WI38 (cell line): ENCODE results near the gene GULP1.

Source experiments
- H3K4me3 ChIP-seq: 2 replicates; pipeline ENCODE4 v1.5.1; 2011; ENCODE audit warnings: low read depth, mild to moderate bottlenecking, control low read depth, low read length
- TF ChIP-seq, protein P1 (sequence below): IDR thresholded peaks from 2 replicates; pipeline ENCODE4 v1.5.1; 2012; ENCODE audit warnings: low read depth, mild to moderate bottlenecking, control low read depth, low read length

Gene GULP1

DNA sequence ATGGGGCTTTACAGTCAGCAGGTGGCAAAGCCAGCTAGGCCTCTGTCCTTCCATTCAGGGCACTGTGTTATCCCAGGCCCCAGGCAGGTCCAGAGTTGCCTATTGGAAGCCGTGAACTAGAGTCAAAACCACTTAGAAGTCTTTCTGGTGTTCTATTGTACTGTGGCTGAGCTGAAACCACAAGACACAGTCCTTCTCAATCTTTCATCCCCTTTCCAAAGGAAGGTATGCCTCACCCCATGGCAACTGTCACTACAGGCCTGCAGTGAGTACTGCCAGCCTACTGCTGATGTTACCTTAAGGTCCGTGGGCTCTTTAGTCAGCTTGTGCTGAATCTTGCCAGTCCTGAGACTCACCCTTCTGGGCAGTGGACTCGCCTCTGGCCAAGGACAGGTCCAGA, 181.6 kb downstream of the GULP1 start:
- TF ChIP-seq, protein P1, sequence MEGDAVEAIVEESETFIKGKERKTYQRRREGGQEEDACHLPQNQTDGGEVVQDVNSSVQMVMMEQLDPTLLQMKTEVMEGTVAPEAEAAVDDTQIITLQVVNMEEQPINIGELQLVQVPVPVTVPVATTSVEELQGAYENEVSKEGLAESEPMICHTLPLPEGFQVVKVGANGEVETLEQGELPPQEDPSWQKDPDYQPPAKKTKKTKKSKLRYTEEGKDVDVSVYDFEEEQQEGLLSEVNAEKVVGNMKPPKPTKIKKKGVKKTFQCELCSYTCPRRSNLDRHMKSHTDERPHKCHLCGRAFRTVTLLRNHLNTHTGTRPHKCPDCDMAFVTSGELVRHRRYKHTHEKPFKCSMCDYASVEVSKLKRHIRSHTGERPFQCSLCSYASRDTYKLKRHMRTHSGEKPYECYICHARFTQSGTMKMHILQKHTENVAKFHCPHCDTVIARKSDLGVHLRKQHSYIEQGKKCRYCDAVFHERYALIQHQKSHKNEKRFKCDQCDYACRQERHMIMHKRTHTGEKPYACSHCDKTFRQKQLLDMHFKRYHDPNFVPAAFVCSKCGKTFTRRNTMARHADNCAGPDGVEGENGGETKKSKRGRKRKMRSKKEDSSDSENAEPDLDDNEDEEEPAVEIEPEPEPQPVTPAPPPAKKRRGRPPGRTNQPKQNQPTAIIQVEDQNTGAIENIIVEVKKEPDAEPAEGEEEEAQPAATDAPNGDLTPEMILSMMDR: no peak
- H3K4me3 ChIP-seq: no peak overlapping the region

DNA sequence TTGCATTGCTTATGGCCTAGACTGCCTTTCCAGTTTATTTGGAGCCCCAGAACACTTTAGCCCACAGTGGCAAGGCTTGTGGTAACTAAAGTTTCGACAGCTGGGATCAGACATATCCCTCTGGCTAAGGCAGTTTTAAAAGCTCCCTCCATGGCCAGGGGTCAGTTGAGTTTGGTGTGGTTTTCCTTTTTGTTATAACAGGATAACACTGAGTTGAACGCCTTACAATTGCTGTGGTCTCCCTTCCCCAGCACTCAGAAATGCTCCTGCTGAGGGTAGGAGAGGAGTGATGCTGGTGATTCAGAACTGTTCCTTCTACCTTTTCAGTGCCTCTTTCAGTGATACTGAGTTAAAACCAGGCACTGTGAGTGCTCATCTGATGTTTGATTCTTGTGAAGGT, 182.6 kb downstream of the GULP1 start:
- H3K4me3 ChIP-seq: no peak overlapping the region
- TF ChIP-seq, protein P1: no peak

DNA sequence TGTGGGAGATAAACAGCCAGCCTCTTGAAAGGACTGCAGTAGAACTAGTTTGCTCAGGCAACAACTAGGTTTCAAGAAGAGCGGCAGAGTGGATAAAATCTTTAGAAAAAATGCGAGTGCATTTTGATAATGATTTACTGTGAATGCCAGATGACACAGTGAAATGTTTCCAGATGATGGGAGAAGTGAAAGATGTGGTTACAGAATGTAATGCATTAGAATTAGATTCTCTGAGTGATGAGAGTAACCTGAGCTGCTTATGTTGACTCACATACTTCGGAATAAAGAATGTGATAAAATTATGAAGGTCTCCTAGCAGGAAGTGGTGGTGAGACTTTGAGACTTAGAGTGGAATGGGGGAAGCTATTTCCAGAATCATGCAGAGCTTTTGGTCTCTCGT, 184.3 kb downstream of the GULP1 start:
- TF ChIP-seq, protein P1: no peak
- H3K4me3 ChIP-seq: no peak overlapping the region

DNA sequence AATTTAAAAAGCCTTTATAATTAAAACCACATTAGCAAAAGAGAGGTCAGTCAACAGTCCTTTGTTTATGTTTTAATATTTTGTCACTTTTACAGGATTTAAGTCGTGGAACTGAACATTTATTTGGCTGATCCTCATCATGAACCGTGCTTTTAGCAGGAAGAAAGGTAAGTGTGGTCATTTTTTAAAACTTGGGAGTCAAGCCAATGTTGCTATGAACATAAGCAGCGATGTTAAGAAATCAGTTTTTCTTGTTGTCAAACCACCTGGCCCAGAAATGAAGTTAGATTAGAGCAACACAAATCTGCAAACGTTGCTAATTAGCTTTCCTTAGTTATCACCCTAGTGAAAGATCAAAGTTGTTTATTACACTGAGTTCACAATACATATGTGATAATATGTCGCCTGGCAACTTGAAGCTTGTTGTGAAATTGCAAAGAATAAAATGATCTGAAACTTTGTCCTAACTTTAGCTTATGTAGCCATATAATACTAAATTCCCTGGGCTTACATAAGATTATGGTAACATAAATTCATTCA, 186.0 kb downstream of the GULP1 start:
- TF ChIP-seq, protein P1: no peak
- H3K4me3 ChIP-seq: no peak overlapping the region

DNA sequence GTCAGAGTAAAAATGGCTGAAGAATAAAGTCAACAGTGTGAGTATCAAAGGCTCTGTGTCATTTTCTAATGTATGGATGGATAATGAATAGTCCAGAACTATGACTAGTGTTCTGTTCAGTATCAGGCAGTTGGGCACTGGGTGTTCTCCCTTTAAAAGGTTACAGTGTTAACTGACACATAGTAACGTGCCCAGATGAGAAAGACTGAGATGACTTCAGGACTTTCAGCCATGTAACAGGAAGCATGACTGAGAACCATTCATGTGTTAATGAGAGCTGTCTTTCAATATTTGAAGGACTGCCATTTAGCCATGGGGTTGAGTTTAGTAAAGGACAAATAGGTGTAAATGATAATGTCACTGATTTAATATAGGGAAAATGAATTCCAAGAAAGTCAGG, 187.1 kb downstream of the GULP1 start:
- TF ChIP-seq, protein P1: no peak

DNA sequence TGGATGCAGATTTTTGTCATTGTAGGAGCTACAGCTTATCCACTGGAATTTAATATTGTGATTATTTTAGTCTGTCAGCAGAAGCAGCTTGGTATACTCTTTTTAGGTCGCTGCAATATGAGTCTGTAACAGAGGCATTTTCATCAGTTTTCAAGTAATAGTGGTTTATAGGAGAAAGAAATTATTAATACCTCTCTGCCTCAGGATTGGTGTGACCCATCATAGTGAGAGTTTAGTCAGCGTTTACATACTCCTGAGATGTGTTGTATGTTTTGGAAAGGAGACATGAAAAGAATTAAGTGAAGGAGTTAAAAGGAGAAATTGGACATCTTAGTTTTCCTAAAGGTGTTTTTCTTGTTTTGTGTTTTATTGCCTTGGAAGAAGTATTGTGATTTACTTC, 189.8 kb downstream of the GULP1 start:
- TF ChIP-seq, protein P1: no peak
- H3K4me3 ChIP-seq: no peak overlapping the region

More for the DNA sequence above, 187.1 kb downstream of the GULP1 start:
- no peak overlapping the region for H3K4me3 ChIP-seq

DNA sequence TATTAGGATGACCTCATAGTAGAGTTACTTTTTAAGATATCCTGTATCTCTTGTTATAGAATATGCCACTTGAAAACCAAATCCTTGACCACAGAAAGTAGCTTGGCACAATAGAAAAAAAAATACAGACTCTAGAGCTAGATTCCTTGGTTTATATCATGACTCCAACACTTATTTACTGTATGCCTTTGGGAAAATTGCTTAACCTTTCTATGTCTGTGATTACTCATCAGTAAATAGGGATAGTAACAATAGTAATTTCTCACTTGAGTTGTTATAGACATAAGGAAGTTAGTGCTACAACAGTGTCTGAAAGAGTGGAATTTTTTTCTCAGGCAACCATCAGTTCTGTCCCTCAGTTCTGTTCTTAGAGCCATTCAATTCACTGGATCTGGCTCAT, 193.8 kb downstream of the GULP1 start:
- TF ChIP-seq, protein P1: no peak
- H3K4me3 ChIP-seq: no peak overlapping the region
